ENCODE measurements around the gene STK32C.
"Not testable (repeated sequence)": the region's sequence is repeated elsewhere in the genome, so short reads cannot be mapped to it uniquely, and the experiment has no call there.

Gene STK32C

GRCh38 chr10:132319853-132320653, 12.3 kb upstream of the STK32C start:
- no peak for DNase-seq (ENCODE audit: low read depth, low spot score)

GRCh38 chr10:132317477-132317876, 9.7 kb upstream of the STK32C start:
- DNase-seq (ENCODE audit: low read depth, low spot score), result not testable (repeated sequence)

- no peak for DNase-seq (ENCODE audit: low read depth, low spot score)
Measured at GRCh38 chr10:132316133-132316532, 8.4 kb upstream of the STK32C start.

- DNase-seq (ENCODE audit: low read depth, low spot score), result not testable (repeated sequence)
Measured at GRCh38 chr10:132314881-132315280, 7.1 kb upstream of the STK32C start.

GRCh38 chr10:132314336-132314735, 6.6 kb upstream of the STK32C start:
- no peak for DNase-seq (ENCODE audit: low read depth, low spot score)

- DNase-seq (ENCODE audit: low read depth, low spot score), result no peak
Measured at GRCh38 chr10:132313865-132314264, 6.1 kb upstream of the STK32C start.

GRCh38 chr10:132313305-132313704, 5.6 kb upstream of the STK32C start:
- DNase-seq (ENCODE audit: low read depth, low spot score), result no peak

GRCh38 chr10:132311338-132311939, 3.7 kb upstream of the STK32C start:
- no peak for DNase-seq (ENCODE audit: low read depth, low spot score)

GRCh38 chr10:132310701-132311337, 3.1 kb upstream of the STK32C start:
- no peak for DNase-seq (ENCODE audit: low read depth, low spot score)

- no peak for DNase-seq (ENCODE audit: low read depth, low spot score)
Measured at GRCh38 chr10:132309879-132310591, 2.3 kb upstream of the STK32C start.

- no peak for DNase-seq (ENCODE audit: low read depth, low spot score)
Measured at GRCh38 chr10:132309471-132309865, 1.7 kb upstream of the STK32C start.

GRCh38 chr10:132308587-132309470, 1.1 kb upstream of the STK32C start:
- DNase-seq (ENCODE audit: low read depth, low spot score), result no peak

- no peak for DNase-seq (ENCODE audit: low read depth, low spot score)
Measured at GRCh38 chr10:132306864-132307751, 642 bp downstream of the STK32C start.

- DNase-seq (ENCODE audit: low read depth, low spot score), result no peak
Measured at GRCh38 chr10:132306343-132306685, 1.4 kb downstream of the STK32C start.

GRCh38 chr10:132305654-132306342, 2.0 kb downstream of the STK32C start:
- DNase-seq (ENCODE audit: low read depth, low spot score), result no peak

GRCh38 chr10:132304756-132305509, 2.8 kb downstream of the STK32C start:
- DNase-seq (ENCODE audit: low read depth, low spot score), result no peak

GRCh38 chr10:132303361-132304115, 4.2 kb downstream of the STK32C start:
- DNase-seq (ENCODE audit: low read depth, low spot score), result no peak

Data from iPS DF 19.7 (cell line).